Measurements from ENCODE around the gene M1AP. TPM values are rescaled to one million over a fixed set of nuclear protein-coding genes. Genes with fewer than 3 reads are reported as not detected.

Gene M1AP
- total RNA-seq, 1 donor from 2014 or later: 0.75 TPM

GRCh38 chr2:74572178-74572925, 75.8 kb downstream of the M1AP start:
- H2AFZ ChIP-seq (replicated peaks): no peak overlapping the region
- peaks cover 5% of the 10 kb centered on the region for H3K27me3 ChIP-seq
- no peak overlapping the region for H3K9ac ChIP-seq
- H3K9me3 Mint-ChIP-seq: no peaks in the 10 kb centered on the region
- no peak overlapping the region for H3K4me2 ChIP-seq
- H3K79me2 ChIP-seq (ENCODE audit: low read depth): no peaks in the 10 kb centered on the region
- no peaks in the 10 kb centered on the region for H4K20me1 ChIP-seq (ENCODE audit: low read depth)
- DNase-seq (ENCODE audit: low spot score): no peak
- H3K36me3 Mint-ChIP-seq: no peaks in the 10 kb centered on the region
- no peak overlapping the region for H3K4me3 Mint-ChIP-seq
- no peaks in the 10 kb centered on the region for H3K9me3 ChIP-seq (ENCODE audit: low read depth)
- peaks cover 1% of the 10 kb centered on the region for H3K4me1 Mint-ChIP-seq
- no peaks in the 10 kb centered on the region for H3K4me1 ChIP-seq
- H3F3A ChIP-seq (ENCODE audit: low read depth): no peaks in the 10 kb centered on the region
- no peaks in the 10 kb centered on the region for H3K27me3 Mint-ChIP-seq (ENCODE audit: insufficient read depth, low read depth)
- TF ChIP-seq CTCF (IDR thresholded peaks at IDR 0.05) (peak; percentile 42), EZH2phosphoT487 (IDR thresholded peaks at IDR 0.05) (no peak)
- H3K27ac ChIP-seq: no peak overlapping the region
- no peaks in the 10 kb centered on the region for H3K36me3 ChIP-seq
- no peak overlapping the region for H3K27ac Mint-ChIP-seq
- no peak overlapping the region for H3K4me3 ChIP-seq

- H3K4me1 Mint-ChIP-seq: no peaks in the 10 kb centered on the region
- H3K27ac Mint-ChIP-seq: no peak overlapping the region
- Histone ChIP-seq H3K4me2 (no peak overlapping the region), H3K36me3 (no peaks in the 10 kb centered on the region), H3K4me1 (no peaks in the 10 kb centered on the region), H3K27me3 (peaks cover 16% of the 10 kb centered on the region), H2AFZ (replicated peaks) (no peak overlapping the region), H3K79me2 (ENCODE audit: low read depth) (no peaks in the 10 kb centered on the region), H3F3A (ENCODE audit: low read depth) (no peaks in the 10 kb centered on the region), H3K9ac (no peak overlapping the region), H3K4me3 (no peak overlapping the region), H3K27ac (no peak overlapping the region), H4K20me1 (ENCODE audit: low read depth) (no peaks in the 10 kb centered on the region), H3K9me3 (ENCODE audit: low read depth) (no peaks in the 10 kb centered on the region)
- H3K9me3 Mint-ChIP-seq: no peaks in the 10 kb centered on the region
- DNase-seq (ENCODE audit: low spot score): no peak
- no peaks in the 10 kb centered on the region for H3K36me3 Mint-ChIP-seq
- no peak overlapping the region for H3K4me3 Mint-ChIP-seq
- no peak for TF ChIP-seq CTCF (IDR thresholded peaks at IDR 0.05)
- no peak for TF ChIP-seq EZH2 (IDR thresholded peaks at IDR 0.05)
- H3K27me3 Mint-ChIP-seq (ENCODE audit: insufficient read depth, low read depth): no peaks in the 10 kb centered on the region
Measured at GRCh38 chr2:74571058-74571457, 77.1 kb downstream of the M1AP start.

GRCh38 chr2:74569686-74570085, 78.4 kb downstream of the M1AP start:
- no peak overlapping the region for H3K9ac ChIP-seq
- no peak overlapping the region for H3K27ac ChIP-seq
- no peaks in the 10 kb centered on the region for H3K4me1 Mint-ChIP-seq
- no peak for DNase-seq (ENCODE audit: low spot score)
- no peaks in the 10 kb centered on the region for H3K36me3 Mint-ChIP-seq
- no peak for TF ChIP-seq CTCF (IDR thresholded peaks at IDR 0.05)
- no peak for TF ChIP-seq EZH2 (IDR thresholded peaks at IDR 0.05)
- no peak for TF ChIP-seq EZH2phosphoT487 (IDR thresholded peaks at IDR 0.05)
- H3K4me3 ChIP-seq: no peak overlapping the region
- H3F3A ChIP-seq (ENCODE audit: low read depth): no peaks in the 10 kb centered on the region
- no peaks in the 10 kb centered on the region for H3K9me3 ChIP-seq (ENCODE audit: low read depth)
- no peak overlapping the region for H3K4me2 ChIP-seq
- no peaks in the 10 kb centered on the region for H3K27me3 Mint-ChIP-seq (ENCODE audit: insufficient read depth, low read depth)
- peaks cover 19% of the 10 kb centered on the region for H3K27me3 ChIP-seq
- H3K4me3 Mint-ChIP-seq: no peak overlapping the region
- no peaks in the 10 kb centered on the region for H3K79me2 ChIP-seq (ENCODE audit: low read depth)
- no peaks in the 10 kb centered on the region for H3K4me1 ChIP-seq
- H3K27ac Mint-ChIP-seq: no peak overlapping the region
- H4K20me1 ChIP-seq (ENCODE audit: low read depth): no peaks in the 10 kb centered on the region
- no peaks in the 10 kb centered on the region for H3K9me3 Mint-ChIP-seq
- H3K36me3 ChIP-seq: no peaks in the 10 kb centered on the region
- no peak overlapping the region for H2AFZ ChIP-seq (replicated peaks)

Data from neural progenitor cell (in vitro differentiated cells).